ENCODE measurements around the gene FAR1.
"Not testable (repeated sequence)": the region's sequence is repeated elsewhere in the genome, so short reads cannot be mapped to it uniquely, and the experiment has no call there.

Gene FAR1

GRCh38 chr11:13713982-13714381 is 45.5 kb downstream of the FAR1 start:
- DNase-seq: no peak

- DNase-seq: no peak
Observed at GRCh38 chr11:13717331-13717730, 48.9 kb downstream of the FAR1 start.

- no peak for DNase-seq
Observed at GRCh38 chr11:13718394-13718793, 49.9 kb downstream of the FAR1 start.

GRCh38 chr11:13720940-13721339 is 52.5 kb downstream of the FAR1 start:
- DNase-seq: no peak

GRCh38 chr11:13721760-13722159 is 53.3 kb downstream of the FAR1 start:
- no peak for DNase-seq

GRCh38 chr11:13726456-13726855 is 58.0 kb downstream of the FAR1 start:
- DNase-seq: no peak

- DNase-seq: no peak
Observed at GRCh38 chr11:13728076-13728475, 59.6 kb downstream of the FAR1 start.

GRCh38 chr11:13734530-13734929 is 66.1 kb downstream of the FAR1 start:
- no peak for DNase-seq

- DNase-seq: no peak
Observed at GRCh38 chr11:13745165-13745564, 76.7 kb downstream of the FAR1 start.

GRCh38 chr11:13753316-13753715 is 84.8 kb downstream of the FAR1 start:
- DNase-seq: not testable (repeated sequence)

GRCh38 chr11:13759050-13759449 is 90.6 kb downstream of the FAR1 start:
- no peak for DNase-seq

GRCh38 chr11:13760115-13760514 is 91.6 kb downstream of the FAR1 start:
- DNase-seq: no peak

GRCh38 chr11:13761250-13761649 is 92.8 kb downstream of the FAR1 start:
- no peak for DNase-seq

GRCh38 chr11:13761716-13762115 is 93.2 kb downstream of the FAR1 start:
- DNase-seq: no peak

- DNase-seq: no peak
Observed at GRCh38 chr11:13762718-13763117, 94.2 kb downstream of the FAR1 start.

- no peak for DNase-seq
Observed at GRCh38 chr11:13763341-13763740, 94.9 kb downstream of the FAR1 start.

- no peak for DNase-seq
Observed at GRCh38 chr11:13765886-13766285, 97.4 kb downstream of the FAR1 start.

GRCh38 chr11:13767471-13767870 is 99.0 kb downstream of the FAR1 start:
- no peak for DNase-seq

- no peak for DNase-seq
Observed at GRCh38 chr11:13769188-13769587, 100.7 kb downstream of the FAR1 start.

GRCh38 chr11:13771151-13771550 is 102.7 kb downstream of the FAR1 start:
- DNase-seq: no peak

GRCh38 chr11:13772223-13773046 is 104.0 kb downstream of the FAR1 start:
- peak in 1 of 2 donors; percentile 64 for DNase-seq

GRCh38 chr11:13775471-13775870 is 107.0 kb downstream of the FAR1 start:
- no peak for DNase-seq

GRCh38 chr11:13776134-13776815 is 107.8 kb downstream of the FAR1 start:
- no peak for DNase-seq

- DNase-seq: no peak
Observed at GRCh38 chr11:13777341-13777985, 109.0 kb downstream of the FAR1 start.

Measured in hippocampal formation (tissue), 2 donors.